ENCODE measurements around the gene REG1B. TPM values are rescaled to one million over a fixed set of nuclear protein-coding genes. Genes with fewer than 3 reads are reported as not detected.

REG1B gene
- total RNA-seq, 4 donors from 2014 or later: 1.4 TPM; not detected in 3

GRCh38 chr2:79100285-79100684 is 12.5 kb upstream of the REG1B start:
- no peaks in the 10 kb centered on the region for H3K9me3 ChIP-seq
- TF ChIP-seq, protein P1, sequence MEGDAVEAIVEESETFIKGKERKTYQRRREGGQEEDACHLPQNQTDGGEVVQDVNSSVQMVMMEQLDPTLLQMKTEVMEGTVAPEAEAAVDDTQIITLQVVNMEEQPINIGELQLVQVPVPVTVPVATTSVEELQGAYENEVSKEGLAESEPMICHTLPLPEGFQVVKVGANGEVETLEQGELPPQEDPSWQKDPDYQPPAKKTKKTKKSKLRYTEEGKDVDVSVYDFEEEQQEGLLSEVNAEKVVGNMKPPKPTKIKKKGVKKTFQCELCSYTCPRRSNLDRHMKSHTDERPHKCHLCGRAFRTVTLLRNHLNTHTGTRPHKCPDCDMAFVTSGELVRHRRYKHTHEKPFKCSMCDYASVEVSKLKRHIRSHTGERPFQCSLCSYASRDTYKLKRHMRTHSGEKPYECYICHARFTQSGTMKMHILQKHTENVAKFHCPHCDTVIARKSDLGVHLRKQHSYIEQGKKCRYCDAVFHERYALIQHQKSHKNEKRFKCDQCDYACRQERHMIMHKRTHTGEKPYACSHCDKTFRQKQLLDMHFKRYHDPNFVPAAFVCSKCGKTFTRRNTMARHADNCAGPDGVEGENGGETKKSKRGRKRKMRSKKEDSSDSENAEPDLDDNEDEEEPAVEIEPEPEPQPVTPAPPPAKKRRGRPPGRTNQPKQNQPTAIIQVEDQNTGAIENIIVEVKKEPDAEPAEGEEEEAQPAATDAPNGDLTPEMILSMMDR (IDR thresholded peaks at IDR 0.05 in 4 of 5, conservative IDR thresholded peaks at IDR 0.05 in 1 of 5): no peak
- no peak for TF ChIP-seq POLR2A (IDR thresholded peaks at IDR 0.05)
- no peaks in the 10 kb centered on the region for H3K27me3 ChIP-seq
- DNase-seq (no peak), ATAC-seq (no peak)
- H3K4me1 ChIP-seq: no peaks in the 10 kb centered on the region
- in situ Hi-C loops (cut with MboI; ENCODE audit: low sequenced_read_pairs in 4 of 4) (no loop called here), intact Hi-C loops (cut with DNase I; ENCODE audit: low total_unique reads) (no loop called here)
- no peak overlapping the region for H3K27ac ChIP-seq
- H3K4me3 ChIP-seq: no peak overlapping the region
- no peaks in the 10 kb centered on the region for H3K36me3 ChIP-seq

- Histone ChIP-seq H3K4me1 (no peaks in the 10 kb centered on the region), H3K4me3 (no peak overlapping the region), H3K9me3 (no peaks in the 10 kb centered on the region), H3K27ac (no peak overlapping the region), H3K36me3 (no peaks in the 10 kb centered on the region), H3K27me3 (no peaks in the 10 kb centered on the region)
- in situ Hi-C loops (cut with MboI; ENCODE audit: low sequenced_read_pairs in 4 of 4) (no loop called here), intact Hi-C loops (cut with DNase I; ENCODE audit: low total_unique reads) (no loop called here)
- TF ChIP-seq, protein P1 (IDR thresholded peaks at IDR 0.05 in 4 of 5, conservative IDR thresholded peaks at IDR 0.05 in 1 of 5): no peak
- no peak for TF ChIP-seq POLR2A (IDR thresholded peaks at IDR 0.05)
- ATAC-seq (no peak), DNase-seq (no peak)
Observed at GRCh38 chr2:79099140-79099686, 11.4 kb upstream of the REG1B start.

GRCh38 chr2:79097843-79098242 is 10.1 kb upstream of the REG1B start:
- in situ Hi-C loops (cut with MboI; ENCODE audit: low sequenced_read_pairs in 4 of 4) (no loop called here), intact Hi-C loops (cut with DNase I; ENCODE audit: low total_unique reads) (no loop called here)

GRCh38 chr2:79090693-79091092 is 2.9 kb upstream of the REG1B start:
- no peak for DNase-seq
- Histone ChIP-seq H3K36me3 (no peaks in the 10 kb centered on the region), H3K9me3 (no peaks in the 10 kb centered on the region), H3K4me3 (no peak overlapping the region), H3K4me1 (no peaks in the 10 kb centered on the region), H3K27ac (no peak overlapping the region), H3K27me3 (no peaks in the 10 kb centered on the region)
- in situ Hi-C loops (cut with MboI; ENCODE audit: low sequenced_read_pairs in 4 of 4): no loop called here
- intact Hi-C loops (cut with DNase I; ENCODE audit: low total_unique reads): no loop called here
- ATAC-seq: no peak
- TF ChIP-seq, protein P1 (IDR thresholded peaks at IDR 0.05 in 4 of 5, conservative IDR thresholded peaks at IDR 0.05 in 1 of 5): no peak
- TF ChIP-seq POLR2A (IDR thresholded peaks at IDR 0.05): no peak

More at GRCh38 chr2:79097843-79098242, 10.1 kb upstream of the REG1B start:
- Histone ChIP-seq H3K36me3 (no peaks in the 10 kb centered on the region), H3K27ac (no peak overlapping the region), H3K4me1 (no peaks in the 10 kb centered on the region), H3K4me3 (no peak overlapping the region), H3K9me3 (no peaks in the 10 kb centered on the region), H3K27me3 (no peaks in the 10 kb centered on the region)
- DNase-seq: no peak
- TF ChIP-seq, protein P1 (IDR thresholded peaks at IDR 0.05 in 4 of 5, conservative IDR thresholded peaks at IDR 0.05 in 1 of 5): no peak
- TF ChIP-seq POLR2A (IDR thresholded peaks at IDR 0.05): no peak
- ATAC-seq: no peak

DNA sequence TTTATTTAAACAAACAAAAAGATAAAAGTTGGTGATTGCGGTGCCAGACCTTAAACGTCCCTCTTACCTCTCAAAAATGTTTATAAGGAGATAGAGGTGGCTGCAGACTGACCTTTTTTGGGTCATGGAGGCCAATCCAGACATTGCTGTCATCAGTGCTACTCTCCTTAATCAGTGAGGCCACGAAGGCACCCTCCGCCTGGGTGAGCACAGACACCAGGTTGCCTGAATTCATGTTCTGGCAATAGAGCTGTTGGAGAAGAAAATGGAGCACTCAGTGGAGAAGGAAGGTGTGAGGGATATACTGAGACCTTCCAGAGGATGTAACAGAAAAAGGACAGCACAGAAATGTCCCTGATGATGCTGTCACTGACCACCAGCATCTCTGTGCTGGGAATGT is 1.5 kb downstream of the REG1B start:
- no peak for ATAC-seq
- TF ChIP-seq, protein P1 (IDR thresholded peaks at IDR 0.05 in 4 of 5, conservative IDR thresholded peaks at IDR 0.05 in 1 of 5): no peak
- no peak for TF ChIP-seq POLR2A (IDR thresholded peaks at IDR 0.05)
- H3K4me3 ChIP-seq: no peak overlapping the region
- no peaks in the 10 kb centered on the region for H3K4me1 ChIP-seq
- no peak overlapping the region for H3K27ac ChIP-seq
- no peaks in the 10 kb centered on the region for H3K27me3 ChIP-seq
- in situ Hi-C loops (cut with MboI; ENCODE audit: low sequenced_read_pairs in 4 of 4): no loop called here
- intact Hi-C loops (cut with DNase I; ENCODE audit: low total_unique reads): no loop called here
- H3K9me3 ChIP-seq: no peaks in the 10 kb centered on the region
- H3K36me3 ChIP-seq: no peaks in the 10 kb centered on the region
- DNase-seq: no peak
